K562 (cell line): ENCODE measurements around the gene VEGFA. TPM values are rescaled to one million over a fixed set of nuclear protein-coding genes. Genes with fewer than 3 reads are reported as not detected.

Source experiments
- BRD9 ChIP-seq: fragments of 450-650 bp; IDR thresholded peaks from 2 replicates; pipeline ENCODE4 v1.6.1; 2018; ENCODE audit warnings: low read depth; ENCODE audit not compliant: partially characterized antibody
- CHD4 ChIP-seq: fragments of 200-600 bp; sonication (generic); IDR thresholded peaks from 3 replicates; pipeline ENCODE4 v1.6.1; 2012; ENCODE audit warnings: low read depth, mild to moderate bottlenecking, mixed read lengths, low read length, inconsistent platforms; ENCODE audit not compliant: insufficient read depth, insufficient replicate concordance, poor library complexity, severe bottlenecking
- CSDE1 ChIP-seq, 2 experiments: fragments of 450-650 bp; IDR thresholded peaks; 2 replicates each; pipeline ENCODE4 v1.6.1; 2016; ENCODE audit warnings: mild to moderate bottlenecking in 1 of 2
- GTF2A2 ChIP-seq: IDR thresholded peaks from 2 replicates; pipeline ENCODE4 v1.6.1; 2016; ENCODE audit warnings: mild to moderate bottlenecking, missing genetic modification characterization, missing compliant biosample characterization
- GTF2B ChIP-seq: IDR thresholded peaks from 2 replicates; pipeline ENCODE4 v1.6.1; 2011; ENCODE audit not compliant: insufficient read length; ENCODE audit errors: extremely low read depth
- JUND ChIP-seq, 2 experiments: IDR thresholded peaks; 2 replicates in 1 of 2; 3 replicates in 1 of 2; pipeline ENCODE4 v1.6.1; 2011; ENCODE audit warnings: borderline replicate concordance in 2 of 2, low read depth in 2 of 2, low read length in 2 of 2, improper control_type of control experiment in 1 of 2, missing biosample characterization in 1 of 2, missing genetic modification characterization in 1 of 2, missing genetic modification reagents in 1 of 2
- PCBP2 ChIP-seq: fragments of 200-400 bp; formaldehyde crosslinking; IDR thresholded peaks from 2 replicates; pipeline ENCODE4 v1.6.1; 2018; ENCODE audit warnings: low read length, low read depth, mild to moderate bottlenecking, moderate library complexity; ENCODE audit not compliant: poor library complexity, severe bottlenecking
- PYGO2 ChIP-seq: fragments of 450-650 bp; IDR thresholded peaks from 2 replicates; pipeline ENCODE4 v1.6.1; 2016; ENCODE audit warnings: mild to moderate bottlenecking, missing genetic modification characterization, moderate library complexity, missing compliant biosample characterization
- REST ChIP-seq, 2 experiments: fragments of 450-650 bp; formaldehyde crosslinking in 1 of 2; IDR thresholded peaks; 2 replicates each; pipeline versions ENCODE4 v1.4.0 to v1.6.1; 2014 to 2020; ENCODE audit warnings: mild to moderate bottlenecking in 2 of 2, borderline replicate concordance in 1 of 2, low read depth in 1 of 2
- STAG1 ChIP-seq: sonication (generic); formaldehyde crosslinking; IDR thresholded peaks from 2 replicates; pipeline ENCODE4 v1.5.0; 2020; ENCODE audit warnings: missing genetic modification reagents, borderline replicate concordance
- TFAM ChIP-seq: fragments of 250-450 bp; sonication (Bioruptor Pico); conservative IDR thresholded peaks from 2 replicates; pipeline ENCODE4 v1.5.0; 2021; ENCODE audit warnings: mild to moderate bottlenecking, moderate library complexity
- ZNF134 ChIP-seq: fragments of 250-450 bp; sonication (Bioruptor Pico); conservative IDR thresholded peaks from 2 replicates; pipeline ENCODE4 v1.4.0; 2020
- ZNF174 ChIP-seq: fragments of 250-450 bp; sonication (Bioruptor Pico); IDR thresholded peaks from 2 replicates; pipeline ENCODE4 v1.4.0; 2020; ENCODE audit warnings: mild to moderate bottlenecking
- polyA plus RNA-seq, 8 experiments: library from polyadenylated mRNA; depleted of rRNA in 4 of 8; stranded (reverse) in 5 of 8; unstranded in 3 of 8; fragments of >200 nt; fragmentation: Nextera tagmentation in 2 of 8; fragmentation: Illumina TruSeq in 1 of 8; extraction: Ambion mirVana in 2 of 8; extraction: Trizol in 1 of 8; gene quantifications; 2 replicates each; pipeline versions ENCODE4 v1.2.1 to v1.2.3, GENCODE V29; 2011 to 2014; ENCODE audit warnings: inconsistent platforms in 1 of 8, missing spikeins in 1 of 8
- total RNA-seq, 7 experiments: library from RNA; depleted of rRNA in 6 of 7; stranded (reverse); fragments of >200 nt in 6 of 7; fragmentation: Illumina TruSeq in 2 of 7; extraction: Trizol in 2 of 7; gene quantifications; 2 replicates each; pipeline versions ENCODE4 v1.2.1 to v1.2.3, GENCODE V29; 2011 to 2021; ENCODE audit warnings: low replicate concordance in 1 of 7
- TF ChIP-seq, protein P1 (sequence below): sonication (generic); formaldehyde crosslinking; IDR thresholded peaks from 2 replicates; pipeline ENCODE4 v1.9.0; 2022; ENCODE audit warnings: mild to moderate bottlenecking, missing genetic modification reagents

VEGFA gene
- total and polyA plus RNA-seq, 9 of the 15 experiments (the other 6 are each of a cell fraction or from before 2014, with no cell fraction given), result 14.0 to 271 (median 124) TPM

DNA sequence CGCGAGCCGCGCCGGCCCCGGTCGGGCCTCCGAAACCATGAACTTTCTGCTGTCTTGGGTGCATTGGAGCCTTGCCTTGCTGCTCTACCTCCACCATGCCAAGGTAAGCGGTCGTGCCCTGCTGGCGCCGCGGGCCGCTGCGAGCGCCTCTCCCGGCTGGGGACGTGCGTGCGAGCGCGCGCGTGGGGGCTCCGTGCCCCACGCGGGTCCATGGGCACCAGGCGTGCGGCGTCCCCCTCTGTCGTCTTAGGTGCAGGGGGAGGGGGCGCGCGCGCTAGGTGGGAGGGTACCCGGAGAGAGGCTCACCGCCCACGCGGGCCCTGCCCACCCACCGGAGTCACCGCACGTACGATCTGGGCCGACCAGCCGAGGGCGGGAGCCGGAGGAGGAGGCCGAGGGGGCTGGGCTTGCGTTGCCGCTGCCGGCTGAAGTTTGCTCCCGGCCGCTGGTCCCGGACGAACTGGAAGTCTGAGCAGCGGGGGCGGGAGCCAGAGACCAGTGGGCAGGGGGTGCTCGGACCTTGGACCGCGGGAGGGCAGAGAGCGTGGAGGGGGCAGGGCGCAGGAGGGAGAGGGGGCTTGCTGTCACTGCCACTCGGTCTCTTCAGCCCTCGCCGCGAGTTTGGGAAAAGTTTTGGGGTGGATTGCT, 1.3 kb downstream of the VEGFA start (continued):
- no peak for TF ChIP-seq JUND (IDR thresholded peaks at IDR 0.05; ENCODE audit: borderline replicate concordance, low read depth, low read length)
- no peak for TF ChIP-seq JUND (tag; IDR thresholded peaks at IDR 0.05; ENCODE audit: borderline replicate concordance, low read depth, low read length)
- no peak for TF ChIP-seq ZNF174
- TF ChIP-seq PCBP2, result no peak
- no peak for TF ChIP-seq REST (IDR thresholded peaks at IDR 0.05; ENCODE audit: borderline replicate concordance)
- 0 out of 2 replicates have a peak, but pooled peaks have one; percentile 59 for TF ChIP-seq REST (CRISPR knock-in tag; IDR thresholded peaks at IDR 0.05; ENCODE audit: low read depth)
- TF ChIP-seq CSDE1 (IDR thresholded peaks at IDR 0.05), result no peak
- no peak for TF ChIP-seq GTF2A2 (tag)
- no peak for TF ChIP-seq ZNF134 (CRISPR knock-in tag)
- no peak; the same call in 1 of the 2 replicates for TF ChIP-seq STAG1 (CRISPR knock-in tag)
- TF ChIP-seq BRD9, result no peak
- TF ChIP-seq GTF2B, result no peak
- no peak for TF ChIP-seq CHD4
- no peak for TF ChIP-seq TFAM (CRISPR knock-in tag)
- no peak for TF ChIP-seq PYGO2 (tag)
- TF ChIP-seq, protein P1, sequence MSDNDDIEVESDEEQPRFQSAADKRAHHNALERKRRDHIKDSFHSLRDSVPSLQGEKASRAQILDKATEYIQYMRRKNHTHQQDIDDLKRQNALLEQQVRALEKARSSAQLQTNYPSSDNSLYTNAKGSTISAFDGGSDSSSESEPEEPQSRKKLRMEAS, result peak; percentile 67; the same call in 1 of the 2 replicates
